ENCODE measurements around the gene GRID2.

- TF ChIP-seq CTCF (conservative IDR thresholded peaks at IDR 0.05 in 1 of 2, IDR thresholded peaks at IDR 0.05 in 1 of 2; ENCODE audit: low read depth in 1 of 2, low read length in 2 of 2) (no peak), EZH2 (IDR thresholded peaks at IDR 0.05; ENCODE audit: low read length, missing control alignments) (no peak)
Observed at GRCh38 chr4:93700571-93700970, 1396.8 kb downstream of the GRID2 start.

Measured in fibroblast of lung (primary cell).